Hepatocyte (in vitro differentiated cells): ENCODE results near the gene RHOF.

Experiments used
- CTCF ChIP-seq: fragments of 200-600 bp; sonication (generic); IDR thresholded peaks from 2 replicates; pipeline ENCODE4 v1.5.1; 2016; ENCODE audit warnings: antibody characterized with exemption, mild to moderate bottlenecking; ENCODE audit not compliant: poor library complexity
- EZH2 ChIP-seq: fragments of 200-600 bp; sonication (generic); IDR thresholded peaks from 2 replicates; pipeline ENCODE4 v1.6.1; 2016; ENCODE audit warnings: antibody characterized with exemption, mild to moderate bottlenecking, borderline replicate concordance
- EZH2phosphoT487 ChIP-seq: fragments of 200-600 bp; sonication (generic); IDR thresholded peaks from one replicate; pipeline ENCODE4 v1.6.1; 2018; ENCODE audit warnings: antibody characterized with exemption, mild to moderate bottlenecking, low read depth, moderate library complexity; ENCODE audit not compliant: unreplicated experiment, severe bottlenecking

GRCh38 chr12:121753844-121754264, 39.6 kb downstream of the RHOF start:
- TF ChIP-seq CTCF = no peak
- TF ChIP-seq EZH2phosphoT487 = no peak
- no peak for TF ChIP-seq EZH2
